Nephron (organoid): Measurements from ENCODE around the gene NRCAM.
A peak's percentile ranks its signal among the peaks of the same experiment; 100 is the strongest.

Experiments used
- H3K27ac Mint-ChIP-seq, 3 experiments: 2 replicates each; pipeline ENCODE4 v1.8.0; 2020; ENCODE audit warnings: mixed read lengths in 3 of 3, mild to moderate bottlenecking in 2 of 3, moderate library complexity in 1 of 3
- H3K27me3 Mint-ChIP-seq: 2 replicates; pipeline ENCODE4 v1.8.0; 2021; ENCODE audit warnings: low read depth, mild to moderate bottlenecking, moderate library complexity, mixed read lengths
- H3K36me3 Mint-ChIP-seq: 2 replicates; pipeline ENCODE4 v1.8.0; 2020; ENCODE audit warnings: low read depth, mixed read lengths
- H3K4me1 Mint-ChIP-seq: 2 replicates; pipeline ENCODE4 v1.8.0; 2020; ENCODE audit warnings: mixed read lengths
- H3K4me3 Mint-ChIP-seq, 3 experiments: 2 replicates each; pipeline ENCODE4 v1.8.0; 2020; ENCODE audit warnings: mild to moderate bottlenecking in 3 of 3, mixed read lengths in 3 of 3, moderate library complexity in 2 of 3
- H3K9me3 Mint-ChIP-seq: 2 replicates; pipeline ENCODE4 v1.8.0; 2020; ENCODE audit warnings: mixed read lengths
- CTCF ChIP-seq, 3 experiments: fragments of 200-600 bp; sonication (generic); IDR thresholded peaks; one replicate each; pipeline ENCODE4 v1.5.0; 2021; ENCODE audit warnings: antibody characterized with exemption in 3 of 3; ENCODE audit not compliant: unreplicated experiment in 3 of 3

Gene NRCAM

DNA sequence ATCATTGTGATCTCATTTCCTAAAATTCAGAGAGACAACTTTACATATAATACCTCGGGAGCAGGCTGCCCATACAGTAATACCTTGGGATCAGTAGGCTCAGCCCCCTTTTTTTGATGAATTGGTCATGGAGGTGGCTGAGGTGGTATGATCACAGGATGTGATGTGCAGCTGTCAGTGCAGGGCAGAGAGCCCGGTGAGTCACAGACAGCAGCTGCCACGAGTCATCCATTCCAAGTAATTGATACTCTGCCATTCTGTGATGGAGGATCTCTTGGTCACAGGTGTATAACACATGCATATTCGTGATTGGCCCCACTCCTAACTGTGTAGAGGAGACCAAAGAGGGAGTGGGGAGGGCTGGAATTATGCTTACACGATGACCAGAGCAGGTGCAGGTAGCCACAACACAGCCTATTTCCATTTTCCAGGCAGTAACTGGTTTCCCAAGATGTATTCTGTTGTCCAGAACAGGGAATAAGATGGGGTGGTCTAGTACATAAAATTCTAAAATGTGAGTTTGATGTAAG lies 14.1 kb downstream of the NRCAM start:
- H3K4me3 Mint-ChIP-seq, result no peak overlapping the region
- H3K27me3 Mint-ChIP-seq, result peaks cover 3% of the 10 kb centered on the region
- no peak overlapping the region for H3K27ac Mint-ChIP-seq
- no peaks in the 10 kb centered on the region for H3K36me3 Mint-ChIP-seq
- no peaks in the 10 kb centered on the region for H3K4me1 Mint-ChIP-seq
- H3K9me3 Mint-ChIP-seq, result no peaks in the 10 kb centered on the region
- TF ChIP-seq CTCF (IDR thresholded peaks at IDR 0.05; ENCODE audit: unreplicated experiment in 3 of 3), result no peak

- no peaks in the 10 kb centered on the region for H3K36me3 Mint-ChIP-seq
- H3K27ac Mint-ChIP-seq, result no peak overlapping the region
- no peak for TF ChIP-seq CTCF (IDR thresholded peaks at IDR 0.05; ENCODE audit: unreplicated experiment in 3 of 3)
These were observed 14.8 kb downstream of the NRCAM start for GRCh38 chr7:108441392-108441955.

GRCh38 chr7:108440613-108441012 lies 15.6 kb downstream of the NRCAM start:
- H3K27ac Mint-ChIP-seq, result no peak overlapping the region
- peaks cover under 1% of the 10 kb centered on the region for H3K9me3 Mint-ChIP-seq
- no peak overlapping the region for H3K4me3 Mint-ChIP-seq
- H3K36me3 Mint-ChIP-seq, result no peaks in the 10 kb centered on the region
- TF ChIP-seq CTCF (IDR thresholded peaks at IDR 0.05; ENCODE audit: unreplicated experiment in 3 of 3), result no peak
- H3K4me1 Mint-ChIP-seq, result no peaks in the 10 kb centered on the region
- H3K27me3 Mint-ChIP-seq, result peaks cover 3% of the 10 kb centered on the region

More at GRCh38 chr7:108441392-108441955, 14.8 kb downstream of the NRCAM start:
- Mint-ChIP-seq H3K4me3 (no peak overlapping the region), H3K27me3 (peaks cover 3% of the 10 kb centered on the region), H3K4me1 (no peaks in the 10 kb centered on the region), H3K9me3 (no peaks in the 10 kb centered on the region)

DNA sequence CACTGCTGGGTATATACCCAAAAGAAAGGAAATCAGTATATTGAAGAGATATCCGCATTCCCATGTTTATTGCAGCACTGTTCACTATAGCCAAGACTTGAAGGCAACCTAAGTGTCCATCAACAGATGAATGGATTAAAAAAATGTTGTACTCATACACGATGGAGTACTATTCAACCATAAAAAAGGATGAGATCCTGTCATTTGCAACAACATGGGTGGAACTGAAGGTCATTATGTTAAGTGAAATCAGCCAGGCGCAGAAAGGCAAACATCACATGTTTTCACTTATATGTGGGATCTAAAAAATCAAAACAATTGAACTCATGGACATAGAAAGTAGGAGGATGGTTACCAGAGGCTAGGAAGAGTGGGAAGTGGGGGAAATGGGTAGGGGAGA lies 19.3 kb downstream of the NRCAM start:
- H3K27ac Mint-ChIP-seq, result no peak overlapping the region
- H3K27me3 Mint-ChIP-seq, result no peaks in the 10 kb centered on the region
- peaks cover 5% of the 10 kb centered on the region for H3K9me3 Mint-ChIP-seq
- no peaks in the 10 kb centered on the region for H3K4me1 Mint-ChIP-seq
- no peak for TF ChIP-seq CTCF (IDR thresholded peaks at IDR 0.05; ENCODE audit: unreplicated experiment in 3 of 3)
- H3K36me3 Mint-ChIP-seq, result no peaks in the 10 kb centered on the region
- no peak overlapping the region for H3K4me3 Mint-ChIP-seq

GRCh38 chr7:108434010-108434409 lies 22.2 kb downstream of the NRCAM start:
- Mint-ChIP-seq H3K4me1 (no peaks in the 10 kb centered on the region), H3K9me3 (peaks cover 5% of the 10 kb centered on the region), H3K27me3 (no peaks in the 10 kb centered on the region), H3K36me3 (no peaks in the 10 kb centered on the region), H3K4me3 (no peak overlapping the region), H3K27ac (peak overlapping the region in 1 of 3 experiments; percentile 1)
- no peak for TF ChIP-seq CTCF (IDR thresholded peaks at IDR 0.05; ENCODE audit: unreplicated experiment in 3 of 3)

- no peak for TF ChIP-seq CTCF (IDR thresholded peaks at IDR 0.05; ENCODE audit: unreplicated experiment in 3 of 3)
- Mint-ChIP-seq H3K27me3 (no peaks in the 10 kb centered on the region), H3K27ac (no peak overlapping the region), H3K4me3 (no peak overlapping the region), H3K36me3 (no peaks in the 10 kb centered on the region), H3K9me3 (peaks cover 5% of the 10 kb centered on the region), H3K4me1 (no peaks in the 10 kb centered on the region)
These were observed 25.1 kb downstream of the NRCAM start for GRCh38 chr7:108431099-108431498.
